ENCODE measurements around the gene CENPB.

GRCh38 chr20:3778976-3779375 is 7.6 kb downstream of the CENPB start:
- TF ChIP-seq POLR2A (IDR thresholded peaks at IDR 0.05) = no peak
- TF ChIP-seq CTCF (IDR thresholded peaks at IDR 0.05) = no peak

Data from esophagus squamous epithelium (tissue), 4 donors.